Measurements from ENCODE around the gene HS6ST3.
"Not testable (repeated sequence)": the region's sequence is repeated elsewhere in the genome, so short reads cannot be mapped to it uniquely, and the experiment has no call there.

HS6ST3 gene

DNA sequence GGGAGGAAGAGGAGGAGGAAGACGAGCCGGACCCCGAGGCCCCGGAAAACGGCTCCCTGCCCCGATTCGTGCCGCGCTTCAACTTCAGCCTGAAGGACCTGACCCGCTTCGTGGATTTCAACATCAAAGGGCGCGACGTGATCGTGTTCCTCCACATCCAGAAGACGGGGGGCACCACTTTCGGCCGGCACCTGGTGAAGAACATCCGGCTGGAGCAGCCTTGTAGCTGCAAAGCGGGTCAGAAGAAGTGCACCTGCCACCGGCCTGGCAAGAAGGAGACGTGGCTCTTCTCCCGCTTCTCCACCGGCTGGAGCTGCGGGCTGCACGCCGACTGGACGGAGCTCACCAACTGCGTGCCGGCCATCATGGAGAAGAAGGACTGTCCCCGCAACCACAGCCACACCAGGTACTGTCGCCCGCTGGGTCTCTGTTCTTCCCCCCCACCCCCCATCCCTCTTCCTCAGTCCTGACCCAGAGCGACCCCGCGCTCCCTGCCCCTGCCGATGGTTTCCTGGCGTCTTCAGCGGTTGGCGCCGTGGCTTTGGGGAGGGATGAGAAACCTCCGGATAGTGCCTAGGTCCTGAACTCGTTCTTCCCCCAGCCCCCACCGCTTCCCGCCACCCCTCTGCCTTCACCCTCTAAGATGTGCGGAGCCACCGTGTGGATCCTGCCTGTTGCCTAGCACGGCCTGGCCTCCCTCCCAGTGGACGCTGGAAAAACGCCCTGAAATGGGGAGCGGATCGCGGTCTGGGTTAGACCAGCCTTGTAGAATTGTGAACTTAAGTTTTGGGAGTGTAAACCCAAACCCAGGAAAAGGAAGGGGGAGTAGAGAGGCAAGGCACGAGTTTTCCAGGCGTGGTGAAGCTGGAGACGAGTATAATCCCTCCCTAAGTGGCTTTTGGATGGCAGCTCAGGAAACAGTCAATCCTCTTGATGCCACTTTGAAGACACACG, 1.5 kb downstream of the HS6ST3 start:
- TF ChIP-seq, protein P1, sequence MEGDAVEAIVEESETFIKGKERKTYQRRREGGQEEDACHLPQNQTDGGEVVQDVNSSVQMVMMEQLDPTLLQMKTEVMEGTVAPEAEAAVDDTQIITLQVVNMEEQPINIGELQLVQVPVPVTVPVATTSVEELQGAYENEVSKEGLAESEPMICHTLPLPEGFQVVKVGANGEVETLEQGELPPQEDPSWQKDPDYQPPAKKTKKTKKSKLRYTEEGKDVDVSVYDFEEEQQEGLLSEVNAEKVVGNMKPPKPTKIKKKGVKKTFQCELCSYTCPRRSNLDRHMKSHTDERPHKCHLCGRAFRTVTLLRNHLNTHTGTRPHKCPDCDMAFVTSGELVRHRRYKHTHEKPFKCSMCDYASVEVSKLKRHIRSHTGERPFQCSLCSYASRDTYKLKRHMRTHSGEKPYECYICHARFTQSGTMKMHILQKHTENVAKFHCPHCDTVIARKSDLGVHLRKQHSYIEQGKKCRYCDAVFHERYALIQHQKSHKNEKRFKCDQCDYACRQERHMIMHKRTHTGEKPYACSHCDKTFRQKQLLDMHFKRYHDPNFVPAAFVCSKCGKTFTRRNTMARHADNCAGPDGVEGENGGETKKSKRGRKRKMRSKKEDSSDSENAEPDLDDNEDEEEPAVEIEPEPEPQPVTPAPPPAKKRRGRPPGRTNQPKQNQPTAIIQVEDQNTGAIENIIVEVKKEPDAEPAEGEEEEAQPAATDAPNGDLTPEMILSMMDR (IDR thresholded peaks at IDR 0.05; ENCODE audit: borderline replicate concordance, control extremely low read depth, extremely low read depth, insufficient read depth, missing control alignments), result no peak
- DNase-seq (ENCODE audit: low spot score), result peak; percentile 25
- in situ Hi-C loops (cut with MboI; ENCODE audit: low sequenced_read_pairs, unreplicated experiment), result no loop called here

DNA sequence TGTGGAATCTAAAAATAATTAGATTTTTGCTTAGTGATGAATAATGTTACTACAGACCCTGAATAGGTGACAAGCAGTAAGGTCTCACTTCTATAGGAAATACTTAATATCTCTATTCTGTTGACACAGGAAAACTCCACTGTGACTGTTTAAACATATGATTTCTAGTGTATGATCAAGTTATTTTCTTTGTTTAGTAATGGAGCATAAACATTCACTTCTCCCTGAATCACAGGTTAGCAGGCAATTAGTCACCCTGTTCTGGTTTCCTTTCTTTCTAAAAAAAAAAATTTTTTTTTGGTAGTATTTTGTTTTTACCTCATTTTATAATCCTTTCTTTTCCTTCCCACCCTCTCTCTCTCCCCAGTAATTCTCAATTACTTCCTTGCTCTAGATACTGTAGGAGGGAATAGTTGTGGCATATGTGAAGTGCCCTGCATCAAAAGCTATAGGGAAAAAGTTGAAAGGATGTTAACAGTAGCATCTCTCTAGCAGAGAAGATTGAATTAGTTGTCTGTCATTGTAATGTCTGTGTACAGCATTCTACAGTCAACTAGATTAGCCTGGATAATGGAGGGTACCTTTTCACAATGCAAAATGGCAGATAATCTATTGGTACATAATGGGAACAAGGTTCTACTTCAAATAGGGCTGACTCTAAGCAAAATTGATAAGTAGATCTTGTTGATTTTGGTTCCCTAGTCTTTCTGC, 3.5 kb downstream of the HS6ST3 start:
- no peak for DNase-seq (ENCODE audit: low spot score)
- in situ Hi-C loops (cut with MboI; ENCODE audit: low sequenced_read_pairs, unreplicated experiment), result no loop called here
- TF ChIP-seq, protein P1 (IDR thresholded peaks at IDR 0.05; ENCODE audit: borderline replicate concordance, control extremely low read depth, extremely low read depth, insufficient read depth, missing control alignments), result no peak

DNA sequence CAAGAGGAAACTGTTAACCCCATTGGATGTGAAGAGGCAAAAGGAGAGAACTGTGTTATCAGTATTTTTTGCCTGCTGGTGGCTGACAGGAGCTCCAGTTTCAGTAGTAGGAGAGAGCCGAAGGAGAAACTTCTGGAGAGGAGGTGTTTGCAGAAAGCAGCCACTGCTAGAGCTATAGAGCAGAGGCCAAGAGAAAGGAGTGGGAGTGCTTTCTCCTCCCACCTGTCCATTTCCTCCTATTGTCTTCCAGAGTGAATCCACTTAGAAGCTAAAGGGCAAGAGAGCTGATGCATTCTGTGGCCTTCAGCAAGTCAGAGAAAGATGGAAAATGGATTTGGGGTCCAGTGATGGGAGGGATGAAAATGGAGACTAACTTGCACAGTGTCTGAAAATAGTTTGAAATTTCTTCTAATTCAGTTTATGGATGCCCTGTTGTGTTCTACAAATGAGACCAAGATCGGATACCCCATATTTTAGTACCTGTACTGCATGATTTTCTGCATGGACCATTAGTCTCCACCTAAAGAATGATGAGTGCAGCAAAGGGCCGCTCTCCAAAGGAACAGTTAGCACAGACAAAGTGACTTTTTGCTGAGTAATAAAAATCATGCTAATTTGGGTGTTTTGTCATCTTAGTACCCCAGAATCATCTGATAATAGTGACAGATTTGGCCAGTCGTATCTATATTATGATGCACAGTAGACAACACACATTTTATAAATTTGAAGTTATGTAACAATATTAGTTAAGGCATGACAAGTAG, 10.7 kb downstream of the HS6ST3 start:
- in situ Hi-C loops (cut with MboI; ENCODE audit: low sequenced_read_pairs, unreplicated experiment), result no loop called here
- TF ChIP-seq, protein P1 (IDR thresholded peaks at IDR 0.05; ENCODE audit: borderline replicate concordance, control extremely low read depth, extremely low read depth, insufficient read depth, missing control alignments), result no peak
- no peak for DNase-seq (ENCODE audit: low spot score)

DNA sequence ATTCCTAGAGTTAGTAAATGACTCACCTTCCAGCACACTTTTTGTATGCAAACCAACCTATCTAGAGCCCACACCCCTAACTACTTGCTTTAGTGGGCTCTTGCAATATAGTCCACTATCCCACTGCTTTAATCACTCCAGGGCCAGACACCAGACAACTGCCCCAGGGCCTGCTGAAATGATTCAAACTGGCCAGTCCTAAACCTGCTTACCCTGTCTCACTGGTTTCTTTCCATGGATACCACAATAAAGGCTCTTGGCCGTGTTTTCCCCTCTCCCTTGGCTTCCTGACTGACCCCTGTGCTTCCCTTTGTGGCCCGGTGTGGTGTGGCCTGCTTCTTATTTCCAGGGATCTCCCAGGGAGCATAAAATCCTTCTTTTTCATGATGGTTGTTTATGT, 14.6 kb downstream of the HS6ST3 start:
- DNase-seq (ENCODE audit: low spot score), result no peak
- in situ Hi-C loops (cut with MboI; ENCODE audit: low sequenced_read_pairs, unreplicated experiment), result no loop called here
- TF ChIP-seq, protein P1 (IDR thresholded peaks at IDR 0.05; ENCODE audit: borderline replicate concordance, control extremely low read depth, extremely low read depth, insufficient read depth, missing control alignments), result no peak

DNA sequence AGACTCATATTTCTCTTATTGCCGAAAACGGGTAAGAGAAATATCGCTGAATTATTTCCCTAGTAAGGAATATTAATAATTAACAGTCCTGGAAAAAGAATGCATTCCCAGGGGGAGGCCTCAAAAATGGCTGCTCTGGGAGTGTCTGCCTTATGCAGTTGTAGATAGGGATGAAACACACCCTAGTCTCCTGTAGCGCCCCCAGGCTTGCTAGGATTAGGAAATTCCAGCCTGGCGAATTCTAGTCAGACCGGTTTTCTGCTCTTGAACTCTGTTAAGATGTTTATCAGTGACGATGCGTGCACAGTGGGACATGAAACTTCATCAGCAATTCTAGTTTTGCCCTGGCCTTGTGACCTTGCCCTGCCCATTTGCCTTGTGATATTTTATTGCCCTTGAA, 18.2 kb downstream of the HS6ST3 start:
- DNase-seq (ENCODE audit: low spot score); in situ Hi-C loops (cut with MboI; ENCODE audit: low sequenced_read_pairs, unreplicated experiment): not testable (repeated sequence)

DNA sequence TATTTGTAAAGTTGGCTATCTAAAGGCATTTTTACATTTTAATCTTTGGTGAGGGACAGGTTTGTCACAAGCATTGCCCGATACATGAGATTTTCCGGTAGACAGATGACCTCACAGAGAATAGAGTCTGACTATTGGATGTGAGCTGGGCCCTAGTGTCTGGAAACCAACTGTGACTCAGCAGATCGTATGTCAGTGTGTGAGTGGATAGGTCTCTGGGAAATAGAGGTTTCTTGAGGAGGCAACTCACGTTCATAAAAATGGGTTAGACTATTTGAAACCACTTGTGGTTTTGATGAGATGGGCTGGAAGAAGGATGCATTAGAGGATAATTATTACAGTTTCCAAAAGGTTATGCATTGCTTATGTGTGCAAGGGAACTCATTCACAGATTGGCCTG, 19.2 kb downstream of the HS6ST3 start:
- TF ChIP-seq, protein P1 (IDR thresholded peaks at IDR 0.05; ENCODE audit: borderline replicate concordance, control extremely low read depth, extremely low read depth, insufficient read depth, missing control alignments), result no peak
- DNase-seq (ENCODE audit: low spot score), result no peak
- in situ Hi-C loops (cut with MboI; ENCODE audit: low sequenced_read_pairs, unreplicated experiment), result no loop called here
